ENCODE data around the gene VRTN. TPM values are rescaled to one million over a fixed set of nuclear protein-coding genes. Genes with fewer than 3 reads are reported as not detected.

Gene VRTN
- total RNA-seq, 2 experiments from 2014 or later = not detected

- ChIA-PET POLR2A (no interaction called here), CTCF (no interaction called here)
- no peak for TF ChIP-seq CTCF (IDR thresholded peaks at IDR 0.05)
- no peaks in the 10 kb centered on the region for H3K4me1 ChIP-seq (ENCODE audit: insufficient read depth, low read length)
- no peaks in the 10 kb centered on the region for H3K36me3 ChIP-seq (ENCODE audit: insufficient read depth, low read length)
- H3K27ac Mint-ChIP-seq = no peak overlapping the region
- H3K9me3 Mint-ChIP-seq = no peaks in the 10 kb centered on the region
- no peak overlapping the region for H3K4me3 ChIP-seq (ENCODE audit: low read length)
- no peaks in the 10 kb centered on the region for H3K36me3 Mint-ChIP-seq (ENCODE audit: low read depth)
- H3K27me3 Mint-ChIP-seq = peaks cover 17% of the 10 kb centered on the region
- peaks cover 0 to 3% of the 10 kb centered on the region in 2 experiments for H3K27me3 ChIP-seq (ENCODE audit: control insufficient read depth in 1 of 2, insufficient read depth in 2 of 2, low read length in 2 of 2)
- H3K4me1 Mint-ChIP-seq (ENCODE audit: low read depth) = no peaks in the 10 kb centered on the region
- no peak for DNase-seq
- no peak overlapping the region for H3K4me3 Mint-ChIP-seq
- H3K9me3 ChIP-seq (ENCODE audit: control insufficient read depth in 1 of 2, insufficient read depth in 1 of 2, low read length in 2 of 2) = no peaks in the 10 kb centered on the region
- no peak for ATAC-seq (ENCODE audit: poor library complexity)
- H3K27ac ChIP-seq (ENCODE audit: low read depth in 1 of 2, low read length in 2 of 2) = no peak overlapping the region
- intact Hi-C loops (cut with DNase I, micrococcal nuclease) = no loop called here
Measured at GRCh38 chr14:74408870-74409269, 60.6 kb downstream of the VRTN start.

- DNase-seq (no peak), ATAC-seq (ENCODE audit: poor library complexity) (no peak)
- no peak for TF ChIP-seq CTCF (IDR thresholded peaks at IDR 0.05)
- H3K27me3 Mint-ChIP-seq = peaks cover 23% of the 10 kb centered on the region
- H3K27ac Mint-ChIP-seq = no peak overlapping the region
- H3K27ac ChIP-seq (ENCODE audit: low read depth in 1 of 2, low read length in 2 of 2) = no peak overlapping the region
- ChIA-PET CTCF (no interaction called here), POLR2A (no interaction called here)
- peaks cover 0 to 3% of the 10 kb centered on the region in 2 experiments for H3K27me3 ChIP-seq (ENCODE audit: control insufficient read depth in 1 of 2, insufficient read depth in 2 of 2, low read length in 2 of 2)
- no peak overlapping the region for H3K4me3 Mint-ChIP-seq
- no peaks in the 10 kb centered on the region for H3K9me3 ChIP-seq (ENCODE audit: control insufficient read depth in 1 of 2, insufficient read depth in 1 of 2, low read length in 2 of 2)
- H3K4me1 Mint-ChIP-seq (ENCODE audit: low read depth) = no peaks in the 10 kb centered on the region
- H3K36me3 Mint-ChIP-seq (ENCODE audit: low read depth) = no peaks in the 10 kb centered on the region
- H3K4me1 ChIP-seq (ENCODE audit: insufficient read depth, low read length) = no peaks in the 10 kb centered on the region
- H3K9me3 Mint-ChIP-seq = no peaks in the 10 kb centered on the region
- intact Hi-C loops (cut with DNase I, micrococcal nuclease) = no loop called here
- no peaks in the 10 kb centered on the region for H3K36me3 ChIP-seq (ENCODE audit: insufficient read depth, low read length)
- H3K4me3 ChIP-seq (ENCODE audit: low read length) = no peak overlapping the region
Measured at GRCh38 chr14:74409441-74409840, 61.2 kb downstream of the VRTN start.

Other genes starting within 250 kb of the VRTN start
- not detected for gene VSX2, start 109.0 kb upstream of the VRTN start, total RNA-seq
- 10 to 100 TPM; 59.6 to 63.0 TPM for gene ABCD4, start 45.5 kb upstream of the VRTN start, total RNA-seq
- gene SYNDIG1L, start 77.7 kb downstream of the VRTN start, total RNA-seq = not detected
- 10 to 100 TPM; 32.5 to 36.8 TPM for gene NPC2, start 144.8 kb downstream of the VRTN start, total RNA-seq
- gene ISCA2, start 145.3 kb downstream of the VRTN start, total RNA-seq = 10 to 100 TPM; 22.5 to 23.7 TPM

Data from CD4-positive, alpha-beta T cell (primary cell).